ENCODE measurements around the gene PAX8. TPM values are rescaled to one million over a fixed set of nuclear protein-coding genes. Genes with fewer than 3 reads are reported as not detected.
"Not testable (repeated sequence)": the region's sequence is repeated elsewhere in the genome, so short reads cannot be mapped to it uniquely, and the experiment has no call there.

The PAX8 gene
- total and polyA plus RNA-seq, 12 donors: 0.08 to 2.0 (median 0.41) TPM; not detected in 3

- intact Hi-C loops (cut with DNase I): no loop called here
- Histone ChIP-seq H3K27ac (no peak overlapping the region), H3K27me3 (peaks cover 0 to 26% (median 20%) of the 10 kb centered on the region in 7 donors), H3K4me3 (no peak overlapping the region), H3K4me1 (peaks cover 0 to 6% (median 0%) of the 10 kb centered on the region in 9 donors), H3K9me3 (no peaks in the 10 kb centered on the region), H3K36me3 (no peaks in the 10 kb centered on the region)
- 3 to 6% methylated on average over 28 of the region's 28 CpGs for WGBS, 2 donors
- DNase-seq: no peak
- TF ChIP-seq CTCF (IDR thresholded peaks at IDR 0.05): no peak
- peak in 7 of 8 donors; percentile 52 to 76 (median 69) for ATAC-seq
Observed at GRCh38 chr2:113291191-113291590, 12.5 kb upstream of the PAX8 start.

GRCh38 chr2:113288674-113289149 lies 10.0 kb upstream of the PAX8 start:
- H3K4me3 ChIP-seq; H3K9me3 ChIP-seq; H3K27ac ChIP-seq; H3K36me3 ChIP-seq; DNase-seq; intact Hi-C loops (cut with DNase I): not testable (repeated sequence)
- peaks cover 0 to 15% (median 7%) of the 10 kb centered on the region in 9 donors for H3K4me1 ChIP-seq
- peak in 7 of 8 donors; percentile 19 to 70 (median 51) for ATAC-seq
- H3K27me3 ChIP-seq: peaks cover 0 to 26% (median 17%) of the 10 kb centered on the region in 7 donors
- WGBS, 2 donors: 67 to 70% methylated on average over 5 of the region's 5 CpGs

- Histone ChIP-seq H3K4me1 (peaks cover under 1 to 20% (median 12%) of the 10 kb centered on the region in 9 donors), H3K27me3 (peaks cover 0 to 26% (median 17%) of the 10 kb centered on the region in 7 donors)
- ATAC-seq; H3K27ac ChIP-seq; intact Hi-C loops (cut with DNase I); H3K9me3 ChIP-seq; DNase-seq; H3K36me3 ChIP-seq; H3K4me3 ChIP-seq: not testable (repeated sequence)
- 43 to 47% methylated on average over 4 of the region's 6 CpGs for WGBS, 2 donors
Observed at GRCh38 chr2:113288117-113288673, 9.5 kb upstream of the PAX8 start.

- Histone ChIP-seq H3K36me3 (no peaks in the 10 kb centered on the region), H3K9me3 (no peaks in the 10 kb centered on the region), H3K4me1 (peaks cover 4 to 24% (median 17%) of the 10 kb centered on the region in 9 donors), H3K4me3 (no peak overlapping the region), H3K27ac (no peak overlapping the region), H3K27me3 (peaks cover 0 to 13% (median 9%) of the 10 kb centered on the region in 7 donors)
- intact Hi-C loops (cut with DNase I): no loop called here
- ATAC-seq (no peak), DNase-seq (no peak)
- TF ChIP-seq CTCF (IDR thresholded peaks at IDR 0.05): no peak
- 93 to 95% methylated on average over 3 of the region's 3 CpGs for WGBS, 2 donors
Observed at GRCh38 chr2:113285816-113286215, 7.1 kb upstream of the PAX8 start.

GRCh38 chr2:113284999-113285398 lies 6.3 kb upstream of the PAX8 start:
- 84 to 91% methylated on average over 6 of the region's 6 CpGs for WGBS, 2 donors
- H3K4me3 ChIP-seq; DNase-seq; ATAC-seq; H3K27ac ChIP-seq; H3K9me3 ChIP-seq; intact Hi-C loops (cut with DNase I); H3K36me3 ChIP-seq: not testable (repeated sequence)
- Histone ChIP-seq H3K27me3 (peaks cover 0 to 12% (median 6%) of the 10 kb centered on the region in 7 donors), H3K4me1 (peaks cover 4 to 24% (median 17%) of the 10 kb centered on the region in 9 donors)

GRCh38 chr2:113284476-113284875 lies 5.8 kb upstream of the PAX8 start:
- no peak for TF ChIP-seq CTCF (IDR thresholded peaks at IDR 0.05)
- peaks cover 4 to 24% (median 17%) of the 10 kb centered on the region in 9 donors for H3K4me1 ChIP-seq
- peaks cover 0 to 15% (median 3%) of the 10 kb centered on the region in 7 donors for H3K27me3 ChIP-seq
- no peak overlapping the region for H3K4me3 ChIP-seq
- H3K36me3 ChIP-seq: no peaks in the 10 kb centered on the region
- no peak for DNase-seq
- intact Hi-C loops (cut with DNase I): no loop called here
- no peaks in the 10 kb centered on the region for H3K9me3 ChIP-seq
- H3K27ac ChIP-seq: peak overlapping the region in 5 of 10 donors; percentile 20 to 62 (median 42)
- WGBS, 2 donors: 85 to 89% methylated on average over 1 of the region's 1 CpG
- no peak for ATAC-seq
